Panc1 (cell line): Measurements from ENCODE around the gene CHRDL1.

Source experiments
- POLR2AphosphoS5 ChIP-seq: IDR thresholded peaks from 2 replicates; pipeline ENCODE4 v1.6.1; 2012; ENCODE audit warnings: mild to moderate bottlenecking, low read depth, low read length, moderate library complexity
- REST ChIP-seq, 2 experiments: IDR thresholded peaks; 2 replicates each; pipeline ENCODE4 v1.6.1; 2011 to 2012; ENCODE audit warnings: low read depth in 2 of 2, control low read depth in 1 of 2, low read length in 1 of 2, mild to moderate bottlenecking in 1 of 2, moderate library complexity in 1 of 2; ENCODE audit not compliant: insufficient read depth in 1 of 2
- TCF7L2 ChIP-seq: IDR thresholded peaks from 2 replicates; pipeline ENCODE4 v1.6.1; 2011; ENCODE audit warnings: mild to moderate bottlenecking, low read depth, low read length, inconsistent platforms
- TF ChIP-seq, protein P1 (sequence below): fragments of 450-650 bp; IDR thresholded peaks from 2 replicates; pipeline ENCODE4 v1.5.1; 2017; ENCODE audit warnings: mild to moderate bottlenecking

- TF ChIP-seq, protein P1, sequence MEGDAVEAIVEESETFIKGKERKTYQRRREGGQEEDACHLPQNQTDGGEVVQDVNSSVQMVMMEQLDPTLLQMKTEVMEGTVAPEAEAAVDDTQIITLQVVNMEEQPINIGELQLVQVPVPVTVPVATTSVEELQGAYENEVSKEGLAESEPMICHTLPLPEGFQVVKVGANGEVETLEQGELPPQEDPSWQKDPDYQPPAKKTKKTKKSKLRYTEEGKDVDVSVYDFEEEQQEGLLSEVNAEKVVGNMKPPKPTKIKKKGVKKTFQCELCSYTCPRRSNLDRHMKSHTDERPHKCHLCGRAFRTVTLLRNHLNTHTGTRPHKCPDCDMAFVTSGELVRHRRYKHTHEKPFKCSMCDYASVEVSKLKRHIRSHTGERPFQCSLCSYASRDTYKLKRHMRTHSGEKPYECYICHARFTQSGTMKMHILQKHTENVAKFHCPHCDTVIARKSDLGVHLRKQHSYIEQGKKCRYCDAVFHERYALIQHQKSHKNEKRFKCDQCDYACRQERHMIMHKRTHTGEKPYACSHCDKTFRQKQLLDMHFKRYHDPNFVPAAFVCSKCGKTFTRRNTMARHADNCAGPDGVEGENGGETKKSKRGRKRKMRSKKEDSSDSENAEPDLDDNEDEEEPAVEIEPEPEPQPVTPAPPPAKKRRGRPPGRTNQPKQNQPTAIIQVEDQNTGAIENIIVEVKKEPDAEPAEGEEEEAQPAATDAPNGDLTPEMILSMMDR = no peak
- no peak for TF ChIP-seq TCF7L2
- TF ChIP-seq POLR2AphosphoS5 = no peak
- no peak for TF ChIP-seq REST (IDR thresholded peaks at IDR 0.05; ENCODE audit: insufficient read depth in 1 of 2, low read depth in 2 of 2, low read length in 1 of 2)
These were observed 127.9 kb downstream of the CHRDL1 start for GRCh38 chrX:110667706-110668105.
